ENCODE results near the gene WDR48. TPM values are rescaled to one million over a fixed set of nuclear protein-coding genes. Genes with fewer than 3 reads are reported as not detected.

Gene WDR48
- total RNA-seq, 2 donors from 2014 or later = 57.5 to 60.4 TPM

DNA sequence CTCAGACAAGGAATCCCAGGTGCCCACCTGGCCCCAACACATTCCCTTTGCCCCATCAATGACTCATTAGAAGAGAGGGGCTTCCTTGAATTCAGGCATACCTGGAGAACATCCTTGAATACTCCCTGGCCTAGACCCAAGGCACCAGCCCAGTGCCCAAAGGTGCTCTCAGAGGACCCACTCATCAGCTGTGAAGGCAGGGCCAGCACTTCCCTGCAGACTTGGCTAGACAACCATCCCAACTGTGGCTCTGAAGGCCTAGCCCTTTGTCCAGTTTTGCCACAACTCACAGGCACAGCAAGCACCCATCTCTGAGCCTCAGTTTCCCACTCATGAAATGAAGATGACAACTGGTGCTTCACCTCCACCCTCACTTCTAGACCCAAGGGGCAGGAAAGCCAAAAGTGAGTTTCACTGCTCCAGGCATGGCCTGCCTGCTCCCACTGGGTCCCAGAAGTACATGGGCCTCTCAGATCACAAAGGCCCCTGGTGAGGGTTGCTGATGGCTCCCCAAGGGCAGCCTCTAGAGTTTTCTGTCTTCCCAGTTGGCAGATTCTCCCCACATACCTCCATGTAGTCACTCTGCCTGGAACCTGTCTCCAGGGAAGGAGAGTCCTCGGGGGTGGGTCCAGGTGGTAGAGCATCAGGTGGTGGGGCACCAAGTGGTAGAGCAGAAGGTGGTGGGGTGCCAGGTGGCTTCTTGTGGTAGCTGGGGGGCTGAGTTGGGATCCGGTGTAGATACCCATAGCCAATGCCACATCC is 48.1 kb downstream of the WDR48 start:
- H3K9me3 Mint-ChIP-seq = no peaks in the 10 kb centered on the region
- no peak for DNase-seq
- no peak overlapping the region for H3K4me3 Mint-ChIP-seq

DNA sequence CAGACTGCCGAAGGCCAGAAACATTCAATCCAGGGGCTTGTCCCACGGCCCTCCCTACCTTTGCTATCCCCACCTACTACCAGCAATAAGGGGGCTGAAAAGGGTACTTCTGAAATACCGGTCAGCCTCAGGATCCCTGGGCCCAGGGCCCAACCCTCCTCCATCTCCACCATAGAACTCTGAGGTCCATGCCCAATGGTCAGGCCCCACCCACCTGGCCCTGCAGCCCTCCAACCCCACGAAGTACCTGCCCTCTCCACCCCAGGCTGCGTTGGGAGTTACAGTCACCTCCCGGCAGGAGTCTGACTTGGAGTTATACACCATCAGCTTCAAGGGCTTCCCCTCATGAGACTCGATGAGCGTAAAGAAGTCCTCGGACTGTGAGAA is 48.7 kb downstream of the WDR48 start:
- TF ChIP-seq, protein P1, sequence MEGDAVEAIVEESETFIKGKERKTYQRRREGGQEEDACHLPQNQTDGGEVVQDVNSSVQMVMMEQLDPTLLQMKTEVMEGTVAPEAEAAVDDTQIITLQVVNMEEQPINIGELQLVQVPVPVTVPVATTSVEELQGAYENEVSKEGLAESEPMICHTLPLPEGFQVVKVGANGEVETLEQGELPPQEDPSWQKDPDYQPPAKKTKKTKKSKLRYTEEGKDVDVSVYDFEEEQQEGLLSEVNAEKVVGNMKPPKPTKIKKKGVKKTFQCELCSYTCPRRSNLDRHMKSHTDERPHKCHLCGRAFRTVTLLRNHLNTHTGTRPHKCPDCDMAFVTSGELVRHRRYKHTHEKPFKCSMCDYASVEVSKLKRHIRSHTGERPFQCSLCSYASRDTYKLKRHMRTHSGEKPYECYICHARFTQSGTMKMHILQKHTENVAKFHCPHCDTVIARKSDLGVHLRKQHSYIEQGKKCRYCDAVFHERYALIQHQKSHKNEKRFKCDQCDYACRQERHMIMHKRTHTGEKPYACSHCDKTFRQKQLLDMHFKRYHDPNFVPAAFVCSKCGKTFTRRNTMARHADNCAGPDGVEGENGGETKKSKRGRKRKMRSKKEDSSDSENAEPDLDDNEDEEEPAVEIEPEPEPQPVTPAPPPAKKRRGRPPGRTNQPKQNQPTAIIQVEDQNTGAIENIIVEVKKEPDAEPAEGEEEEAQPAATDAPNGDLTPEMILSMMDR (conservative IDR thresholded peaks at IDR 0.05) = no peak
- WGBS, 2 experiments (ENCODE audit: insufficient coverage in 1 of 2, insufficient read length in 1 of 2) = 91 to 94% methylated on average over 4 to 8 of the region's 9 CpGs
- DNase-seq = no peak
- Histone ChIP-seq H3K9me3 (ENCODE audit: control insufficient read depth, low read length) (no peaks in the 10 kb centered on the region), H3K27ac (ENCODE audit: low read depth, low read length) (no peak overlapping the region), H3K36me3 (ENCODE audit: control insufficient read depth, insufficient read depth, low read length) (peaks cover 31% of the 10 kb centered on the region), H3K4me3 (ENCODE audit: low read length) (no peak overlapping the region), H3K4me1 (ENCODE audit: control insufficient read depth, insufficient read depth, low read length) (no peaks in the 10 kb centered on the region), H3K9ac (ENCODE audit: extremely low read depth, low read length, poor library complexity, severe bottlenecking) (no peak overlapping the region), H3K27me3 (ENCODE audit: control insufficient read depth, insufficient read depth, low read length, poor library complexity, severe bottlenecking) (no peaks in the 10 kb centered on the region)
- peaks cover 18% of the 10 kb centered on the region for H3K36me3 Mint-ChIP-seq (ENCODE audit: low read depth)
- no peak overlapping the region for H3K27ac Mint-ChIP-seq
- H3K9me3 Mint-ChIP-seq = no peaks in the 10 kb centered on the region
- no peaks in the 10 kb centered on the region for H3K27me3 Mint-ChIP-seq (ENCODE audit: insufficient read depth)
- no peaks in the 10 kb centered on the region for H3K4me1 Mint-ChIP-seq
- no peak overlapping the region for H3K4me3 Mint-ChIP-seq

More for the DNA sequence above, 48.1 kb downstream of the WDR48 start:
- no peak overlapping the region for H3K4me3 ChIP-seq (ENCODE audit: low read length)
- Mint-ChIP-seq H3K36me3 (ENCODE audit: low read depth) (peaks cover 23% of the 10 kb centered on the region), H3K27me3 (ENCODE audit: insufficient read depth) (no peaks in the 10 kb centered on the region), H3K4me1 (no peaks in the 10 kb centered on the region), H3K27ac (no peak overlapping the region)
- no peaks in the 10 kb centered on the region for H3K9me3 ChIP-seq (ENCODE audit: control insufficient read depth, low read length)
- TF ChIP-seq, protein P1 (conservative IDR thresholded peaks at IDR 0.05) = no peak
- no peaks in the 10 kb centered on the region for H3K4me1 ChIP-seq (ENCODE audit: control insufficient read depth, insufficient read depth, low read length)
- no peak overlapping the region for H3K9ac ChIP-seq (ENCODE audit: extremely low read depth, low read length, poor library complexity, severe bottlenecking)
- peaks cover 37% of the 10 kb centered on the region for H3K36me3 ChIP-seq (ENCODE audit: control insufficient read depth, insufficient read depth, low read length)
- WGBS, 2 experiments (ENCODE audit: insufficient coverage in 1 of 2, insufficient read length in 1 of 2) = 90 to 100% methylated on average over 1 to 2 of the region's 2 CpGs
- H3K27me3 ChIP-seq (ENCODE audit: control insufficient read depth, insufficient read depth, low read length, poor library complexity, severe bottlenecking) = no peaks in the 10 kb centered on the region
- H3K27ac ChIP-seq (ENCODE audit: low read depth, low read length) = no peak overlapping the region

DNA sequence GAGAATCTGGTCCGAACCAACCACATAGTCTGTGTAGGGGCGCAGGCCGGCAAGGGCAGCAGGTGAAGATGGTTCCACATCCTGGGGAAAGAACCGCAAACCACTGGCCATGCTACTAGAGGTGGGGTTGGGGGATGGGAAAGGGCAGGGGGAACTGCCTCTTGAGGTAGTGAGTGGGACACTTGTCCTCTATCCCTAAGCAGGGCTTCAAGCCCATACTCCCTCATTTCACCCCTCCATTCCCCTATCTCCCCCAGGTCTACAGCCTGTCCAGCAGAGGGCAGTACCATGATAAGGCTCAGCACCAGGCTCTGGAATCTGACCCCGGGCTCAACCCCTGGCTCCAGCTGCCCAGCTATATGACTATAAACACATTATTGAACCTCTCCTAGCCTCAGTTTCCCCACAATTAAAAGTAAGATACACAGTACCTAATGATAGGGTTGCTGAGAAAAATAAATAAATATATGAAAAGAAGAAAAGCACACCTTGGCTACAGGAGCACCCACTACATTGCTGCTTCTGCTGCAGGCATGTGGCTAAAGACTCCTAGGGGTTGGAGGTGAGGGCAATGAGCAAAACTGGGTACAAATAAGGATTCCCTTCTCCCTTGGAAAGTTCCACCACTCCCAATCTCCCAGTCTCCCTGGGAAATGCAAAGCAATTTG is 49.3 kb downstream of the WDR48 start:
- H3K9ac ChIP-seq (ENCODE audit: extremely low read depth, low read length, poor library complexity, severe bottlenecking) = no peak overlapping the region
- H3K4me1 Mint-ChIP-seq = peaks cover 4% of the 10 kb centered on the region
- H3K4me3 ChIP-seq (ENCODE audit: low read length) = no peak overlapping the region
- no peaks in the 10 kb centered on the region for H3K4me1 ChIP-seq (ENCODE audit: control insufficient read depth, insufficient read depth, low read length)
- peaks cover 25% of the 10 kb centered on the region for H3K36me3 ChIP-seq (ENCODE audit: control insufficient read depth, insufficient read depth, low read length)
- no peak overlapping the region for H3K4me3 Mint-ChIP-seq
- no peak overlapping the region for H3K27ac ChIP-seq (ENCODE audit: low read depth, low read length)
- no peaks in the 10 kb centered on the region for H3K9me3 Mint-ChIP-seq
- no peak overlapping the region for H3K27ac Mint-ChIP-seq
- 90% methylated on average over 5 of the region's 5 CpGs; no CpG with 5 or more reads in 1 of the 2 experiments for WGBS, 2 experiments (ENCODE audit: insufficient coverage in 1 of 2, insufficient read length in 1 of 2)
- DNase-seq = peak; percentile 78
- TF ChIP-seq, protein P1 (conservative IDR thresholded peaks at IDR 0.05) = peak; percentile 84
- H3K27me3 Mint-ChIP-seq (ENCODE audit: insufficient read depth) = no peaks in the 10 kb centered on the region
- H3K27me3 ChIP-seq (ENCODE audit: control insufficient read depth, insufficient read depth, low read length, poor library complexity, severe bottlenecking) = no peaks in the 10 kb centered on the region
- H3K36me3 Mint-ChIP-seq (ENCODE audit: low read depth) = peaks cover 13% of the 10 kb centered on the region
- H3K9me3 ChIP-seq (ENCODE audit: control insufficient read depth, low read length) = no peaks in the 10 kb centered on the region
